RWPE2 (cell line): ENCODE data around the gene MEOX1.

Experiments used
- ATAC-seq: fragments of 200-7000 bp; cut with Tn5 transposase; 3 replicates; pipeline ENCODE4 v1.9.1; 2021; ENCODE audit warnings: low read depth
- DNase-seq: peaks from one replicate; pipeline ENCODE4 v3.0.0-alpha.2; 2020; ENCODE audit warnings: low spot score
- H3K27ac ChIP-seq: fragments of 450-650 bp; 2 replicates; pipeline ENCODE4 v1.5.1; 2017; ENCODE audit warnings: mild to moderate bottlenecking; ENCODE audit not compliant: poor library complexity, severe bottlenecking
- H3K27me3 ChIP-seq: fragments of 250-450 bp; sonication (Bioruptor Pico); 2 replicates; pipeline ENCODE4 v1.5.1; 2021; ENCODE audit warnings: mild to moderate bottlenecking, moderate library complexity; ENCODE audit not compliant: insufficient read depth, poor library complexity, severe bottlenecking
- H3K36me3 ChIP-seq: fragments of 250-450 bp; sonication (Bioruptor Pico); 2 replicates; pipeline ENCODE4 v1.5.1; 2020; ENCODE audit warnings: low read depth, mild to moderate bottlenecking, moderate library complexity
- H3K4me1 ChIP-seq: fragments of 250-450 bp; sonication (Bioruptor Pico); 2 replicates; pipeline ENCODE4 v1.5.1; 2021; ENCODE audit warnings: mild to moderate bottlenecking, moderate library complexity; ENCODE audit not compliant: insufficient read depth, poor library complexity, severe bottlenecking
- H3K4me3 ChIP-seq: fragments of 250-450 bp; sonication (Bioruptor Pico); 2 replicates; pipeline ENCODE4 v1.5.1; 2021; ENCODE audit warnings: mild to moderate bottlenecking, moderate library complexity; ENCODE audit not compliant: severe bottlenecking
- H3K9me3 ChIP-seq: fragments of 250-450 bp; sonication (Bioruptor Pico); 2 replicates; pipeline ENCODE4 v1.5.1; 2021; ENCODE audit warnings: mild to moderate bottlenecking, moderate library complexity; ENCODE audit not compliant: severe bottlenecking
- TF ChIP-seq, protein P1 (sequence below): fragments of 450-650 bp; IDR thresholded peaks from one replicate; pipeline ENCODE4 v1.5.1; 2017; ENCODE audit warnings: mild to moderate bottlenecking, moderate library complexity; ENCODE audit not compliant: poor library complexity, severe bottlenecking

MEOX1 gene

DNA sequence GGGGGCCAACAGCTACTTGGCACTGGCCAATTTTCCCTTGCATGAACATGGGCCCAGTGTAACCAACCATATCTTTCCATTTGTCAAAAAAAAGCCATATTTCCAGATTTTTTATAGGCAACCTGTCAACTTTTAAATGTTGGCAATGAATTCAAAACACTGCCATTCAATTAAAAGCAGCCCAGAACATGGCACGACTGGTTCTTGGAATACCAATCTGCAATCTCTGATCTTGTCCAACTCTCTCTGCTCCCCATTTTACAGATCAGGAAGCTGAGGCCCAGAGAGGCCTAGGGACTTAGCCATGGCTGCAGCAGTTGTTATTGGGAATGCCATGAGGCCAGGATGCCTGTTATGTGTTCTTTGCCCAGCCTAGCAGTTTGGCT lies 8.9 kb upstream of the MEOX1 start:
- TF ChIP-seq, protein P1, sequence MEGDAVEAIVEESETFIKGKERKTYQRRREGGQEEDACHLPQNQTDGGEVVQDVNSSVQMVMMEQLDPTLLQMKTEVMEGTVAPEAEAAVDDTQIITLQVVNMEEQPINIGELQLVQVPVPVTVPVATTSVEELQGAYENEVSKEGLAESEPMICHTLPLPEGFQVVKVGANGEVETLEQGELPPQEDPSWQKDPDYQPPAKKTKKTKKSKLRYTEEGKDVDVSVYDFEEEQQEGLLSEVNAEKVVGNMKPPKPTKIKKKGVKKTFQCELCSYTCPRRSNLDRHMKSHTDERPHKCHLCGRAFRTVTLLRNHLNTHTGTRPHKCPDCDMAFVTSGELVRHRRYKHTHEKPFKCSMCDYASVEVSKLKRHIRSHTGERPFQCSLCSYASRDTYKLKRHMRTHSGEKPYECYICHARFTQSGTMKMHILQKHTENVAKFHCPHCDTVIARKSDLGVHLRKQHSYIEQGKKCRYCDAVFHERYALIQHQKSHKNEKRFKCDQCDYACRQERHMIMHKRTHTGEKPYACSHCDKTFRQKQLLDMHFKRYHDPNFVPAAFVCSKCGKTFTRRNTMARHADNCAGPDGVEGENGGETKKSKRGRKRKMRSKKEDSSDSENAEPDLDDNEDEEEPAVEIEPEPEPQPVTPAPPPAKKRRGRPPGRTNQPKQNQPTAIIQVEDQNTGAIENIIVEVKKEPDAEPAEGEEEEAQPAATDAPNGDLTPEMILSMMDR = no peak
- no peak overlapping the region for H3K27ac ChIP-seq
- H3K36me3 ChIP-seq = no peaks in the 10 kb centered on the region
- H3K4me1 ChIP-seq = peaks cover 4% of the 10 kb centered on the region
- no peaks in the 10 kb centered on the region for H3K27me3 ChIP-seq
- no peak for ATAC-seq
- H3K4me3 ChIP-seq = no peak overlapping the region
- no peak for DNase-seq
- H3K9me3 ChIP-seq = no peaks in the 10 kb centered on the region

DNA sequence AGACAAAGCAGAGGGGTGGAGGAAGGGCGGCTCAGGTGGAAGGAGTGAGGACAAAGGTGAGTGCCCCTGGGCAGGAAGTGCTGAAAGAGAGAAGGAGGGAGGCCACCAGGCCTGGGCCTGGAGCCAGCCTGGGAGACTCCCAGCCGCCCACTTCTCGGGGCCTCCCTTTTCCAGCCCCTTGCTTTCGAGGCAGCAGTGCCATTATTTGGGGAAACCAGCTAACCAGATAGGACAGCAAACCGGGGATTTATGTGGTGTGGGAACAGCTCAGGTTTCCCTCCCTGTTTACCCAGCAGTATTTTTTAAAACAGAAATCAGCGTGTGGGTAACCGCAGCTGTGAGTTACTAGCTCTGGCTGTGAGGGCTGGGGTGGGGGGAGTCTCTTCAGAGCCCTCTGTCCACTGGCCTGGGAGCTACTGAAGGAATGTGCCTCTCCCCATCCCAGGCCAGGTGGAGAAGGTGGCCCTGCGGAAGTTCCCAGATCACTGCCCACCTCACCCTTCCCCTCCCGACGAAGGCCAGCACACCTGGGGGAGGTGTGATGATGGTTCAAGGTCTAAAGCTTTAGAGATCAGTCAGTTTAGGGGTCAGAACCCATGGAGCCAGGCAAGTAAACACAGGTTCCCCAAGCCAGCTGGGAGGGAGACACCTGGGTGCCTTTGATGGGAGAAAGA lies 8.4 kb upstream of the MEOX1 start:
- no peak overlapping the region for H3K27ac ChIP-seq
- peaks cover 4% of the 10 kb centered on the region for H3K4me1 ChIP-seq
- H3K9me3 ChIP-seq = no peaks in the 10 kb centered on the region
- H3K36me3 ChIP-seq = no peaks in the 10 kb centered on the region
- no peak overlapping the region for H3K4me3 ChIP-seq
- TF ChIP-seq, protein P1 = no peak
- DNase-seq (no peak), ATAC-seq (peak; percentile 38)
- no peaks in the 10 kb centered on the region for H3K27me3 ChIP-seq

GRCh38 chr17:43667947-43668348 lies 6.2 kb upstream of the MEOX1 start:
- Histone ChIP-seq H3K4me1 (peaks cover 4% of the 10 kb centered on the region), H3K9me3 (no peaks in the 10 kb centered on the region), H3K27me3 (no peaks in the 10 kb centered on the region), H3K36me3 (no peaks in the 10 kb centered on the region), H3K27ac (no peak overlapping the region), H3K4me3 (no peak overlapping the region)
- DNase-seq (no peak), ATAC-seq (peak; percentile 66)
- TF ChIP-seq, protein P1 = no peak

- Histone ChIP-seq H3K4me1 (peaks cover 4% of the 10 kb centered on the region), H3K27me3 (no peaks in the 10 kb centered on the region), H3K27ac (no peak overlapping the region), H3K36me3 (no peaks in the 10 kb centered on the region), H3K9me3 (no peaks in the 10 kb centered on the region), H3K4me3 (no peak overlapping the region)
- no peak for ATAC-seq
- TF ChIP-seq, protein P1 = no peak
- DNase-seq = no peak
These were observed 5.8 kb upstream of the MEOX1 start for GRCh38 chr17:43667506-43667905.

GRCh38 chr17:43665937-43666236 lies 4.2 kb upstream of the MEOX1 start:
- ATAC-seq = no peak

More at GRCh38 chr17:43665937-43666236, 4.2 kb upstream of the MEOX1 start:
- Histone ChIP-seq H3K27me3 (no peaks in the 10 kb centered on the region), H3K36me3 (no peaks in the 10 kb centered on the region), H3K27ac (no peak overlapping the region), H3K4me1 (peaks cover 12% of the 10 kb centered on the region), H3K4me3 (no peak overlapping the region), H3K9me3 (no peaks in the 10 kb centered on the region)
- no peak for DNase-seq
- TF ChIP-seq, protein P1 = no peak
